ENCODE measurements around the gene BLNK. TPM values are rescaled to one million over a fixed set of nuclear protein-coding genes. Genes with fewer than 3 reads are reported as not detected.

Gene BLNK
- total RNA-seq, 4 donors from 2014 or later: 0.27 to 2.4 (median 1.6) TPM

DNA sequence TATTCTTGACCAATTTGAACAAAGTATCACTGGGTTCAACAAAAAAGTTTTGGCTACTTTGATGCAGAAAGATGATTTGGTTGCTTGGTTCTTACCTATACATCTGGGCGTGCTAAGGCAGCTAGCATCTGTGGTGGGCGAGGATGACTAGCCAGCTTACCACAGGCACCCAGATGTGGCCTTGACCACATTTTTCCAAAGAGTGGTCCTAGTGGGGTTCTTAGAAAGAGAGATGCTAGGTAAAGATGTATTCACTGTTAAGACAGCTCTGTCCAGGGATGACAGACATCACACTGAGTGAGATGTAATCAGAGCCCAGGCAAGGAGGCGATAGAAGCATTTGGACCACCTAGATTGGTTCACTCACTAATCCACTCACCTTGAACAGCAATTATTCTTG lies 33.6 kb upstream of the BLNK start:
- Histone ChIP-seq H3K27me3 (peaks cover 2% of the 10 kb centered on the region), H3K4me1 (peaks cover 0 to 13% (median 0%) of the 10 kb centered on the region in 3 donors), H3K36me3 (no peaks in the 10 kb centered on the region), H3K27ac (no peak overlapping the region), H3K9me3 (no peaks in the 10 kb centered on the region), H3K4me3 (no peak overlapping the region)
- TF ChIP-seq POLR2A (IDR thresholded peaks at IDR 0.05) (no peak), EP300 (IDR thresholded peaks at IDR 0.05) (no peak), POLR2AphosphoS5 (IDR thresholded peaks at IDR 0.05) (no peak)
- TF ChIP-seq, protein P1, sequence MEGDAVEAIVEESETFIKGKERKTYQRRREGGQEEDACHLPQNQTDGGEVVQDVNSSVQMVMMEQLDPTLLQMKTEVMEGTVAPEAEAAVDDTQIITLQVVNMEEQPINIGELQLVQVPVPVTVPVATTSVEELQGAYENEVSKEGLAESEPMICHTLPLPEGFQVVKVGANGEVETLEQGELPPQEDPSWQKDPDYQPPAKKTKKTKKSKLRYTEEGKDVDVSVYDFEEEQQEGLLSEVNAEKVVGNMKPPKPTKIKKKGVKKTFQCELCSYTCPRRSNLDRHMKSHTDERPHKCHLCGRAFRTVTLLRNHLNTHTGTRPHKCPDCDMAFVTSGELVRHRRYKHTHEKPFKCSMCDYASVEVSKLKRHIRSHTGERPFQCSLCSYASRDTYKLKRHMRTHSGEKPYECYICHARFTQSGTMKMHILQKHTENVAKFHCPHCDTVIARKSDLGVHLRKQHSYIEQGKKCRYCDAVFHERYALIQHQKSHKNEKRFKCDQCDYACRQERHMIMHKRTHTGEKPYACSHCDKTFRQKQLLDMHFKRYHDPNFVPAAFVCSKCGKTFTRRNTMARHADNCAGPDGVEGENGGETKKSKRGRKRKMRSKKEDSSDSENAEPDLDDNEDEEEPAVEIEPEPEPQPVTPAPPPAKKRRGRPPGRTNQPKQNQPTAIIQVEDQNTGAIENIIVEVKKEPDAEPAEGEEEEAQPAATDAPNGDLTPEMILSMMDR (IDR thresholded peaks at IDR 0.05): no peak
- no peak for ATAC-seq
- 71 to 100% methylated on average over 1 to 2 of the region's 3 CpGs for WGBS, 2 donors (ENCODE audit: low coverage in 1 of 2)

GRCh38 chr10:96304230-96304629 lies 32.9 kb upstream of the BLNK start, which contains the start of gene DNTT:
DNTT (plus strand) TSS chr10:96304434; CDS start chr10:96304498, 64 bp downstream.
- Histone ChIP-seq H3K4me1 (peaks cover 0 to 11% (median 0%) of the 10 kb centered on the region in 3 donors), H3K9me3 (no peaks in the 10 kb centered on the region), H3K27me3 (peaks cover 4% of the 10 kb centered on the region), H3K27ac (no peak within 1 kb of the TSS), H3K4me3 (no peak within 1 kb of the TSS), H3K36me3 (no peaks in the 10 kb centered on the region)
- ATAC-seq: no peak
- WGBS, 2 donors (ENCODE audit: low coverage in 1 of 2): 91 to 100% methylated on average over 1 to 5 of the region's 8 CpGs
- no peak for TF ChIP-seq POLR2A (IDR thresholded peaks at IDR 0.05)
- TF ChIP-seq EP300 (IDR thresholded peaks at IDR 0.05): no peak
- TF ChIP-seq POLR2AphosphoS5 (IDR thresholded peaks at IDR 0.05): no peak
- TF ChIP-seq, protein P1 (IDR thresholded peaks at IDR 0.05): no peak

DNA sequence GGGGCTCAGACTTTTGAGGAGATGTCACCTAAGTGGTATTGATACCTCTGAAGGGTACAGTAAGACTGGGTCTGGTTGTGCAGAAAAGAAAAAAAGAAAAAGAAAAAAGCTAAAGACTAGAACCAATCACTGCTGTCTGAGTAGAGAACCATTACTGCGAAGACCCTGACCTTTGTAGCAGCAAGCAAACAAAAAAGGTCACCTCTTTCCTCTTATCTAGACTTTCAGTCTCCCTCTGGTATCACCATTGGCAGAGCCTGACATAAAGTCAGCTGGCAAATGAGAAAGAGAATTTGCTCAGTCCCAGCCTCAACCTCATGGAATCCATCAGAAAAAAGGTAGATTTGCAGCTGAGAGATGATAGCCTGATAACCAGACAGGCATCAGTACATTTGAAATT lies 30.2 kb upstream of the BLNK start:
- H3K36me3 ChIP-seq: no peaks in the 10 kb centered on the region
- no peak overlapping the region for H3K27ac ChIP-seq
- H3K4me3 ChIP-seq: no peak overlapping the region
- H3K9me3 ChIP-seq: no peaks in the 10 kb centered on the region
- TF ChIP-seq, protein P1 (IDR thresholded peaks at IDR 0.05): no peak
- TF ChIP-seq POLR2A (IDR thresholded peaks at IDR 0.05) (no peak), POLR2AphosphoS5 (IDR thresholded peaks at IDR 0.05) (no peak), EP300 (IDR thresholded peaks at IDR 0.05) (no peak)
- WGBS, 2 donors (ENCODE audit: low coverage in 1 of 2): 67 to 69% methylated on average over 1 of the region's 1 CpG
- H3K4me1 ChIP-seq: peaks cover 0 to 7% (median 0%) of the 10 kb centered on the region in 3 donors
- ATAC-seq: no peak
- H3K27me3 ChIP-seq: peaks cover 4% of the 10 kb centered on the region

DNA sequence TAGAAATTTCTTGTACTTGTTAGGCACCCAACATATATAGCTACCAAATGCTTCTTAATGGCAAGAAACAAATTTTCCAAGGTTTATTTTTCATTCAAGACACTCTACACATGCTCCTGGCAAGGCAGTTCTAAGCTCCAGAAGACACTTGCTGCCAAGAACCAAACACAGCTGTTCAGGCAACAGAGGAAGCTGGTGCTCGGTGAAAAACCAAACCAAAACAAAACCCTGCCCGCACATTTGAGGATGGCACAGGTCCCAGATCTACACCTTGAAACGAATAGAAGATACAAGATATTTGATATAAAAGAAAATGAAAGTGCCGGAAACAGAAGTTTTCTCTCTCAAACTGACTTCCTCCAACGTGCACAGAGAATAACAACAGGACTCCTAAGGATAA lies 28.0 kb upstream of the BLNK start:
- peaks cover 4% of the 10 kb centered on the region for H3K27me3 ChIP-seq
- WGBS, 2 donors (ENCODE audit: low coverage in 1 of 2): 17 to 19% methylated on average over 5 of the region's 5 CpGs

DNA sequence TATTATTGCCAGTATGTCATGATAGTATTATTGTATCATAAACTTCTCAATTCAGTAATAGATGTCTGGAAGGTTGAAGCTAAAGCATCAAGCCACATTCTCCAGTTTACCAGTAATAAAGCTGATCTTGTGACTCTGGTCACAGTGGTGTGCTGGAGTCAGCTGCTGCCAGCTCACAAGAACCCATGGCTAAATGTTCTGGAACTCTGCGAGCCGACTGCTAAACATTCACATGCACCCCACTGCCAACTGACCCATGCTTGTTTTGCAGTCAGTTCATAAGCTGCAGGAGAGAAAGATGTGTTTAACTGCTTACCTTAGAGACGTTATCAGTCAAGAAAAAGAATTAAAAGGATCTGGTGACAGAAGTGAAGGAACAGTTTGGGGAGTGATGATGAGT lies 27.0 kb upstream of the BLNK start:
- no peaks in the 10 kb centered on the region for H3K9me3 ChIP-seq
- no peak overlapping the region for H3K27ac ChIP-seq
- peaks cover 4% of the 10 kb centered on the region for H3K27me3 ChIP-seq
- no peaks in the 10 kb centered on the region for H3K36me3 ChIP-seq
- WGBS, 2 donors (ENCODE audit: low coverage in 1 of 2): 59 to 75% methylated on average over 3 of the region's 3 CpGs
- H3K4me3 ChIP-seq: no peak overlapping the region
- TF ChIP-seq, protein P1 (IDR thresholded peaks at IDR 0.05): no peak
- ATAC-seq: no peak
- peaks cover 0 to 7% (median 0%) of the 10 kb centered on the region in 3 donors for H3K4me1 ChIP-seq

More for the DNA sequence above, 28.0 kb upstream of the BLNK start:
- Histone ChIP-seq H3K4me1 (peaks cover 0 to 7% (median 0%) of the 10 kb centered on the region in 3 donors), H3K36me3 (no peaks in the 10 kb centered on the region), H3K9me3 (no peaks in the 10 kb centered on the region), H3K27ac (no peak overlapping the region), H3K4me3 (no peak overlapping the region)
- no peak for TF ChIP-seq POLR2AphosphoS5 (IDR thresholded peaks at IDR 0.05)
- TF ChIP-seq EP300 (IDR thresholded peaks at IDR 0.05): no peak
- TF ChIP-seq POLR2A (IDR thresholded peaks at IDR 0.05): no peak
- TF ChIP-seq, protein P1 (IDR thresholded peaks at IDR 0.05): no peak
- ATAC-seq: no peak
